Fibroblast of lung (primary cell): Measurements from ENCODE around the gene GRIK1. TPM values are rescaled to one million over a fixed set of nuclear protein-coding genes. Genes with fewer than 3 reads are reported as not detected.

ENCODE experiments used
- DNase-seq, 2 donors: peaks; one replicate each; pipeline versions ENCODE4 v3.0.0 to v3.0.0-alpha.2; 2010; ENCODE audit warnings: low read depth in 2 of 2
- H2AFZ ChIP-seq: 2 replicates; pipeline ENCODE4 v1.5.1; 2012; ENCODE audit warnings: low read length, control low read depth, inconsistent platforms
- H3K27ac ChIP-seq: 2 replicates; pipeline ENCODE4 v1.5.1; 2011; ENCODE audit warnings: low read length, control low read depth; ENCODE audit not compliant: insufficient read depth
- H3K27me3 ChIP-seq: 2 replicates; pipeline ENCODE4 v1.5.1; 2011; ENCODE audit warnings: mild to moderate bottlenecking, low read length; ENCODE audit not compliant: control insufficient read depth, insufficient read depth
- H3K36me3 ChIP-seq: 2 replicates; pipeline ENCODE4 v1.5.1; 2011; ENCODE audit warnings: low read length; ENCODE audit not compliant: control insufficient read depth, insufficient read depth
- H3K4me1 ChIP-seq: 2 replicates; pipeline ENCODE4 v1.5.1; 2011; ENCODE audit warnings: low read length; ENCODE audit not compliant: control insufficient read depth, insufficient read depth; ENCODE audit errors: extremely low read depth
- H3K4me2 ChIP-seq: 2 replicates; pipeline ENCODE4 v1.5.1; 2011; ENCODE audit warnings: low read length, control low read depth; ENCODE audit not compliant: insufficient read depth; ENCODE audit errors: extremely low read depth
- H3K4me3 ChIP-seq, 4 experiments: fragments of 200-600 bp in 1 of 4; sonication (generic) in 1 of 4; replicated peaks in 1 of 4; 2 replicates each; pipeline ENCODE4 v1.5.1; 2011 to 2016; ENCODE audit warnings: low read length in 4 of 4, low read depth in 3 of 4, mild to moderate bottlenecking in 3 of 4, control low read depth in 2 of 4, inconsistent platforms in 1 of 4, mixed read lengths in 1 of 4; ENCODE audit not compliant: insufficient read depth in 1 of 4; ENCODE audit errors: control extremely low read depth in 1 of 4
- H3K79me2 ChIP-seq: 2 replicates; pipeline ENCODE4 v1.5.1; 2012; ENCODE audit warnings: mild to moderate bottlenecking, low read length, inconsistent platforms; ENCODE audit not compliant: control insufficient read depth, insufficient read depth
- H3K9ac ChIP-seq: 2 replicates; pipeline ENCODE4 v1.5.1; 2011; ENCODE audit warnings: mild to moderate bottlenecking, low read length, control low read depth; ENCODE audit not compliant: insufficient read depth
- H3K9me3 ChIP-seq: 2 replicates; pipeline ENCODE4 v1.5.1; 2012; ENCODE audit warnings: low read depth, low read length; ENCODE audit not compliant: control insufficient read depth, insufficient read depth
- H4K20me1 ChIP-seq: 2 replicates; pipeline ENCODE4 v1.5.1; 2011; ENCODE audit warnings: low read length; ENCODE audit not compliant: control insufficient read depth, insufficient read depth; ENCODE audit errors: extremely low read depth
- EZH2 ChIP-seq: IDR thresholded peaks from 2 replicates; pipeline ENCODE4 v1.5.1; 2012; ENCODE audit warnings: low read length, control low read depth, mild to moderate bottlenecking; ENCODE audit errors: missing control alignments
- polyA plus RNA-seq, 2 donors: library from polyadenylated mRNA; depleted of rRNA in 1 of 2; stranded (reverse) in 1 of 2; unstranded in 1 of 2; fragments of >200 nt; gene quantifications; 2 replicates each; pipeline ENCODE4 v1.2.1, GENCODE V29; 2011 to 2012; ENCODE audit warnings: missing spikeins in 1 of 2
- total RNA-seq: library from RNA; depleted of rRNA; stranded (reverse); fragments of >200 nt; gene quantifications from 2 replicates; pipeline ENCODE4 v1.2.1, GENCODE V29; 2014
- TF ChIP-seq, protein P1 (sequence below), 2 donors: IDR thresholded peaks in 1 of 2; conservative IDR thresholded peaks in 1 of 2; 1 replicate in 1 of 2; 2 replicates in 1 of 2; pipeline ENCODE4 v1.5.1; 2011 to 2012; ENCODE audit warnings: low read length in 2 of 2, control low read depth in 1 of 2, inconsistent platforms in 1 of 2, low read depth in 1 of 2, mild to moderate bottlenecking in 1 of 2

Gene GRIK1
- total and polyA plus RNA-seq, 2 donors (not counting 1 experiment from before 2014, with no cell fraction given): not detected

DNA sequence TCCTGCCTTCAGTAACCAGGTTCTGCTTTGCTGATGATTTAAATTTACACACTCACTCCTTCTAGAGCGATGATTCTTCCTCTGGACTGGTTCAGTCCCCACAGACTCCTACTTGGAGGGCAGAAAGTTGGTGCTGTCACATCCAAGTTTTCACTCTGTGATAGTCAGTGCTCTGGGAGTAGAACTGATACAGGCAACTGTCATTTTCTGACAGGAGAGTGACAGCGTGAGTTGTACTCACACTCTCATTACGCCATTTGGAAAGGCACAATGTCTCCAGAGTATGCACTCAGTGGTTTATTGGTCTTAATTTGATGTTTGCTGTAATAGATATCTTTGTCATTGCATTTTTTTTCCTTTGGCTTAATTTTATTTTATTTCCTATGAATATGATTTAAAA lies 96.0 kb downstream of the GRIK1 start:
- no peaks in the 10 kb centered on the region for H4K20me1 ChIP-seq
- no peak overlapping the region for H2AFZ ChIP-seq
- no peak overlapping the region for H3K4me3 ChIP-seq
- H3K36me3 ChIP-seq: no peaks in the 10 kb centered on the region
- no peak for DNase-seq
- TF ChIP-seq EZH2: no peak
- TF ChIP-seq, protein P1, sequence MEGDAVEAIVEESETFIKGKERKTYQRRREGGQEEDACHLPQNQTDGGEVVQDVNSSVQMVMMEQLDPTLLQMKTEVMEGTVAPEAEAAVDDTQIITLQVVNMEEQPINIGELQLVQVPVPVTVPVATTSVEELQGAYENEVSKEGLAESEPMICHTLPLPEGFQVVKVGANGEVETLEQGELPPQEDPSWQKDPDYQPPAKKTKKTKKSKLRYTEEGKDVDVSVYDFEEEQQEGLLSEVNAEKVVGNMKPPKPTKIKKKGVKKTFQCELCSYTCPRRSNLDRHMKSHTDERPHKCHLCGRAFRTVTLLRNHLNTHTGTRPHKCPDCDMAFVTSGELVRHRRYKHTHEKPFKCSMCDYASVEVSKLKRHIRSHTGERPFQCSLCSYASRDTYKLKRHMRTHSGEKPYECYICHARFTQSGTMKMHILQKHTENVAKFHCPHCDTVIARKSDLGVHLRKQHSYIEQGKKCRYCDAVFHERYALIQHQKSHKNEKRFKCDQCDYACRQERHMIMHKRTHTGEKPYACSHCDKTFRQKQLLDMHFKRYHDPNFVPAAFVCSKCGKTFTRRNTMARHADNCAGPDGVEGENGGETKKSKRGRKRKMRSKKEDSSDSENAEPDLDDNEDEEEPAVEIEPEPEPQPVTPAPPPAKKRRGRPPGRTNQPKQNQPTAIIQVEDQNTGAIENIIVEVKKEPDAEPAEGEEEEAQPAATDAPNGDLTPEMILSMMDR (conservative IDR thresholded peaks at IDR 0.05 in 1 of 2, IDR thresholded peaks at IDR 0.05 in 1 of 2; ENCODE audit: low read depth in 1 of 2, low read length in 2 of 2): no peak
- H3K9ac ChIP-seq: no peak overlapping the region
- no peaks in the 10 kb centered on the region for H3K79me2 ChIP-seq
- H3K4me2 ChIP-seq: no peak overlapping the region
- no peaks in the 10 kb centered on the region for H3K9me3 ChIP-seq
- H3K27ac ChIP-seq: no peak overlapping the region
- no peaks in the 10 kb centered on the region for H3K27me3 ChIP-seq
- no peaks in the 10 kb centered on the region for H3K4me1 ChIP-seq

DNA sequence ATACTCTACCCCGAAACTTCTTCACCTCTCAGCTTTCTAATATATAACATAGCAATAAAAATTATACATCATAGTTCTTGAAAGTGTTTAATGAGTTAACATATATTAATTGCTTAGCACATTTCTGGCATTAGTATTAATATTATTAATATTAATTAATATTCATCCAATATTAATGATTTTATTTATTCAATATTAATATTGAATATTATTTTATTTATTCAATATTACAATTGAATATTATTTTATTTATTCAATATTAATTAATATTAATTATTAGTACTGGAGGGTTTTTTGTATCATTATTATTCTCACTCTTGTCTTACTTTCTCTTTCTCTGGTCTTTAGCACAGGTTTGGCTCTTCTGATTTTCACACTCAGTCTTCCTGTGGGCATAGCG lies 105.2 kb downstream of the GRIK1 start:
- Histone ChIP-seq H3K4me1 (no peaks in the 10 kb centered on the region), H2AFZ (no peak overlapping the region), H3K27me3 (no peaks in the 10 kb centered on the region), H3K4me3 (no peak overlapping the region), H3K36me3 (no peaks in the 10 kb centered on the region), H3K79me2 (no peaks in the 10 kb centered on the region), H3K4me2 (no peak overlapping the region), H4K20me1 (no peaks in the 10 kb centered on the region), H3K9me3 (no peaks in the 10 kb centered on the region), H3K9ac (no peak overlapping the region), H3K27ac (no peak overlapping the region)
- no peak for TF ChIP-seq EZH2
- TF ChIP-seq, protein P1 (conservative IDR thresholded peaks at IDR 0.05 in 1 of 2, IDR thresholded peaks at IDR 0.05 in 1 of 2; ENCODE audit: low read depth in 1 of 2, low read length in 2 of 2): no peak
- no peak for DNase-seq

- H3K4me1 ChIP-seq: no peaks in the 10 kb centered on the region
- no peaks in the 10 kb centered on the region for H3K27me3 ChIP-seq
- no peak overlapping the region for H3K4me3 ChIP-seq
Observed at GRCh38 chr21:29832217-29832616, 107.6 kb downstream of the GRIK1 start.

More at GRCh38 chr21:29832217-29832616, 107.6 kb downstream of the GRIK1 start:
- H3K36me3 ChIP-seq: no peaks in the 10 kb centered on the region
- H3K79me2 ChIP-seq: no peaks in the 10 kb centered on the region
- no peak overlapping the region for H3K9ac ChIP-seq
- no peak overlapping the region for H2AFZ ChIP-seq
- no peak for DNase-seq
- H3K4me2 ChIP-seq: no peak overlapping the region
- H4K20me1 ChIP-seq: no peaks in the 10 kb centered on the region
- TF ChIP-seq, protein P1 (conservative IDR thresholded peaks at IDR 0.05 in 1 of 2, IDR thresholded peaks at IDR 0.05 in 1 of 2; ENCODE audit: low read depth in 1 of 2, low read length in 2 of 2): no peak
- no peak for TF ChIP-seq EZH2
- H3K27ac ChIP-seq: no peak overlapping the region
- no peaks in the 10 kb centered on the region for H3K9me3 ChIP-seq
